Right kidney (tissue), 9 donors: Measurements from ENCODE around the gene TXNDC15.
"Not testable (repeated sequence)": the region's sequence is repeated elsewhere in the genome, so short reads cannot be mapped to it uniquely, and the experiment has no call there.

ENCODE experiments used
- DNase-seq: peaks from one replicate; pipeline ENCODE4 v3.0.0-alpha.2; 2016
- long read RNA-seq, 8 donors: transcript quantifications; one replicate each; lab custom pipeline, GENCODE V29; 2026

The TXNDC15 gene
- long read RNA-seq, donor 1, transcript TXNDC15-201 (5 exons, 3,548 nt): major isoform, 17 of 36 reads
- long read RNA-seq, donor 1, partial matches to known transcripts: 18 of 36 reads
- long read RNA-seq, donor 1, other reads (novel, unspliced or antisense): 0 of 36 reads
- long read RNA-seq, donor 2, transcript TXNDC15-201 (5 exons, 3,548 nt): major isoform, 13 of 14 reads
- long read RNA-seq, donor 2, partial matches to known transcripts: 0 of 14 reads
- long read RNA-seq, donor 2, other reads (novel, unspliced or antisense): 0 of 14 reads
- long read RNA-seq, donor 3, transcript TXNDC15-201 (5 exons, 3,548 nt): major isoform, 11 of 24 reads
- long read RNA-seq, donor 3, partial matches to known transcripts: 9 of 24 reads
- long read RNA-seq, donor 3, other reads (novel, unspliced or antisense): 0 of 24 reads
- long read RNA-seq, donor 4, transcript TXNDC15-201 (5 exons, 3,548 nt): major isoform, 19 of 38 reads
- long read RNA-seq, donor 4, partial matches to known transcripts: 16 of 38 reads
- long read RNA-seq, donor 4, other reads (novel, unspliced or antisense): 0 of 38 reads
- long read RNA-seq, donor 5, transcript TXNDC15-201 (5 exons, 3,548 nt): major isoform, 11 of 24 reads
- long read RNA-seq, donor 5, partial matches to known transcripts: 10 of 24 reads
- long read RNA-seq, donor 5, other reads (novel, unspliced or antisense): 0 of 24 reads
- long read RNA-seq, donor 6, transcript TXNDC15-201 (5 exons, 3,548 nt): major isoform, 19 of 45 reads
- long read RNA-seq, donor 6, partial matches to known transcripts: 23 of 45 reads
- long read RNA-seq, donor 6, other reads (novel, unspliced or antisense): 0 of 45 reads
- long read RNA-seq, donor 7, transcript TXNDC15-201 (5 exons, 3,548 nt): major isoform, 23 of 46 reads
- long read RNA-seq, donor 7, partial matches to known transcripts: 22 of 46 reads
- long read RNA-seq, donor 7, other reads (novel, unspliced or antisense): 0 of 46 reads
- long read RNA-seq, donor 8, transcript TXNDC15-201 (5 exons, 3,548 nt): major isoform, 16 of 28 reads
- long read RNA-seq, donor 8, partial matches to known transcripts: 10 of 28 reads
- long read RNA-seq, donor 8, other reads (novel, unspliced or antisense): 0 of 28 reads

DNA sequence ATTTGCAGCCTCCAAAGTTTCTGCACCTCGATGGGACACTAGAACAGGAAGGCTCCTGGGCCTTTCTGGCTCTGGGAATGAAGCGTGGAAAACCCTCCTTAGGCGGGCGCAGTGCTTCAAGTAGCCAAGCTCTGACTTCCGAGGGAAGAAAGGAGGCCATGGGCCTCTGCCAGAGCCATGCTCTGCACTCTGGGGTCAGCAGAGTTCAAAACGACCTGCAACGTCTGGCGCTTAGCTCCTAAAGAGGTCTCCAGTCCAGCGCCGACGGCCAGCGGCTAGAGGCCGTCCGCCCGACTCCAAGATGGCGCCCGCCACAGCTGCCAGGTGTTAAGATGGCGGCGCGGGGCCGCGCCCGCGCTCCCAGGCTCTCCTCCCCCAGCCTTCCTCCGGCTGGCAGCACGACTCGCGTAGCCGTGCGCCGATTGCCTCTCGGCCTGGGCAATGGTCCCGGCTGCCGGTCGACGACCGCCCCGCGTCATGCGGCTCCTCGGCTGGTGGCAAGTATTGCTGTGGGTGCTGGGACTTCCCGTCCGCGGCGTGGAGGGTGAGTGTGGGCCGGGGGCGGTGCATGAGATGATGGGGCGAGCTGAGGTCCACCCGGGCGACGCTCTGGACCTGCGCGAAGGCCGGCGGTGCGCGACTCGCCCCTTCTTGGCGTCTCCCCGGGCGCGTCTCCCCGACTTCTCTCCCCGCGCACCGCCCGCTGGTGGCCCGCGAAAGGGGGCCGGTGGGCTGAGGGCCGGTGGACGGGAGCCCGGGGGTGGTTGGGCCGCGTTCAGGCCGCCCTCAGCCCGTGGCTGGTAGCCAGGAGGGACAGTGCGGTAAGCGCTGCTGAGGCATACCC is at the start of gene TXNDC15:
Gene TXNDC15, plus strand, starts transcription at position 385 of the 844 bp plus-strand sequence. Its CDS starts 57 bp downstream, at position 442.
- DNase-seq: peak; percentile 98

GRCh38 chr5:134824681-134825080 is 49.5 kb upstream of the TXNDC15 start:
- no peak for DNase-seq

GRCh38 chr5:134825212-134825611 is 49.0 kb upstream of the TXNDC15 start:
- no peak for DNase-seq

GRCh38 chr5:134833340-134834032 is 40.7 kb upstream of the TXNDC15 start:
- no peak for DNase-seq

DNA sequence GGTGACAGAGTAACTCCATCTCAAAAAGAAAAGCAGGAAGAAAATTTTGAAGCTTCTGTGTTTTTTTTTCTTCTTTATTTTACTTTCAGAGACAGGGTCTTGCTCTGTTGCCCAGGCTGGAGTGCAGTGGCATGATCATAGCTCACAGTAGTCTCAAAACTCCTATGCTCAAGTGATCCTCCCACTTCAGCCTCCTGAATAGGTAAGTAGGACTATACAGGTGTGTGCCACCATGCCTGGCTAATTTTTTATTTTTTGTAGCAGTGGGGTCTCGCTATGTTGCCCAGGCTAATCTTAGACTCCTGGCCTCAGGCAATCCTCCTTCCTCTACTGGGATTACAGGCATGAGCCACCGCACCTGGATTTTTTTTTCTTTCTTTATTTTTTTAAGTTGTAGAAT is 38.5 kb upstream of the TXNDC15 start:
- DNase-seq: no peak

DNA sequence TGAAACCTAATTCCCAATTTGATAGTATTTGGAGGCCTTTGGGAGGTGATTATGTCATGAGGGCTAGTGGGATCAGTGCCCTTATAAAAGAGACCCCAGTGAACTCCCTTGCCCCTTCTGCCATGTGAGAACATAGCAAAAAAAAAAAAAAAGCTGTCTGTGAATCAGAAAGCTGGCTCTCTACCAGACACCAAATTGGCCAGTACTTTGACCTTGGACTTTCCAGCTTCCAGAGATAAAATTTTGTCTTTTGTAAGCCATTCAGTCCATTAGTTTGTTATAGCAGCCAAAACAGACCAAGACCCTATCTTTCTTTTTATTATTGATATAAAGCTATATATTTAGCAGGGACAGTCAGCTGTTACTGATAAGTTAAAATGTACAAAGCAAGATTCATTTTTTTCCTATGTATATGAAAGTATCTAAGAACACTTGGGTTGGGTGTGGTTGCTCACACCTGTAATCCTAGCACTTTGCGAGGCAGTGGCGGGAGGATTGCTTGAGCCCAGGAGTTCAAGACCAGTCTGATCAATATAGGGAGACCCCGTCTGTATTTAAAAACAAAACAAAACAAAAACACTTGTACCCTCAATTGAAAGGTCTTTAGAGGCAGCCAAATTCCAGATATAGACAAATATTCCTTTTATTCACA is 36.5 kb upstream of the TXNDC15 start:
- DNase-seq: no peak

GRCh38 chr5:134838361-134838760 is 35.8 kb upstream of the TXNDC15 start:
- DNase-seq: not testable (repeated sequence)

DNA sequence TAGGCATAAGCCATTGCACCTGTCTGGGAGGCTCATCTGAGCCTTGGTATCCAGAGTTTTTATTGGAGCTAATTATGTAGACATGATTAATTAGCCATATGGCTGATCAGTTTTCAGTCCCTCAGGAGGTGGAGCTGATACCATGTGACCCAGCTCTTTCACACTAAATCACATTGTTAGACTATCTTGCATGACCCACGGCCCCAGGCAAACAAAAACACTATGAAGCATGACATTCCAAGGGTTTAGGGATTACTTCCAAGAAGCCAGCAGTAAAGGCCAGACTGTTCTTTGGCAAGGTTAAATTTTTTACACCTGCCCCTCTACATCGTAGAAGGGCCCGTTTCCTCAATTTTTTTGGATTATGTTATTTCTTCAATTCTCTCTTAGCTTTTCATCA is 33.4 kb upstream of the TXNDC15 start:
- no peak for DNase-seq

DNA sequence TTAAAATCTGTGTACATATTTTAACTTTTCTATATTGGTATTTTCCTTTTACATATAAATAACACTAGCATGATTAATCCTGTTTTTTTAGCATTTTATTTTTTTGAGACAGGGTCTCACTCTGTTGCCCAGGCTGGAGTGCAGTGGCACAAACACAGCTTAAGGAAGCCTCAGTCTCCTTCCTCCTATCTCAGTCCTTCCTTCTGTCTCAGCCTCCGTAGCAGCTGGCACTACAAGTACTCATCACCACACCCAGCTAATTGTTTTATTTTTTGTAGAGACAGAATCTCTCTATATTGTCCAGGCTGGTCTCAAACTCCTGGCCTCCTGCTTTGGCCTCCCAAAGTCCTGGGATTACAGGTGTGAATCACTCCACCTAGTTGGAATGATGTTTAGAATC is 29.9 kb upstream of the TXNDC15 start:
- no peak for DNase-seq

DNA sequence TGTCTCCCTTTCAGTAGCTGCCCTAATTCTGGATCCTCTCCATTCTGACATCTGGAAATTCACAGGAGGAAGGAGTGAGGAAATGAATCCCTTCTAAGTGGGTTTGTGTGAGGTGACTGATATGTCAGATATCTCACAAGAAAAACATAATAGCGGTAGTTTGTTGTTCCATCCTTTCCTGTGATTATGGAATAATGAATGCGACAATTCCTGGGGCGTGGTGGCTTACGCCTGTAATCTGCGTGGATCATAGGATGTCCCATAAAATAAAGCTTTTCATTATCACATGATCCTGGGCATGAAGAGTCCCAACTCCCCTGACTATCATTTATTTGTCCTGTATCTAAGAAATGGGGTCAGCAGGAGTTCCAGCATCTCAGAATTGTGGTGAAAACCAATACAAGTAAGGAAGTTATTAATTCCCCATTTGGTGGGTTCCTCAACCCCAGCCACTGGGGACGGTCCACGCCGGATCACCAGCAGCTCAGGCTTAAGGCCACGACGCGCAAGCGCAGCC is 28.8 kb upstream of the TXNDC15 start:
- DNase-seq: peak; percentile 13

- peak; percentile 98 for DNase-seq
Observed at GRCh38 chr5:134845852-134846640, 28.1 kb upstream of the TXNDC15 start, which contains the start of gene C5orf24. Gene C5orf24, plus strand, starts transcription at chr5:134845968. Its CDS starts 8,933 bp downstream, at chr5:134854901.

- DNase-seq: no peak
Observed at GRCh38 chr5:134846641-134846960, 27.6 kb upstream of the TXNDC15 start.

GRCh38 chr5:134849434-134849933 is 24.7 kb upstream of the TXNDC15 start:
- not testable (repeated sequence) for DNase-seq

DNA sequence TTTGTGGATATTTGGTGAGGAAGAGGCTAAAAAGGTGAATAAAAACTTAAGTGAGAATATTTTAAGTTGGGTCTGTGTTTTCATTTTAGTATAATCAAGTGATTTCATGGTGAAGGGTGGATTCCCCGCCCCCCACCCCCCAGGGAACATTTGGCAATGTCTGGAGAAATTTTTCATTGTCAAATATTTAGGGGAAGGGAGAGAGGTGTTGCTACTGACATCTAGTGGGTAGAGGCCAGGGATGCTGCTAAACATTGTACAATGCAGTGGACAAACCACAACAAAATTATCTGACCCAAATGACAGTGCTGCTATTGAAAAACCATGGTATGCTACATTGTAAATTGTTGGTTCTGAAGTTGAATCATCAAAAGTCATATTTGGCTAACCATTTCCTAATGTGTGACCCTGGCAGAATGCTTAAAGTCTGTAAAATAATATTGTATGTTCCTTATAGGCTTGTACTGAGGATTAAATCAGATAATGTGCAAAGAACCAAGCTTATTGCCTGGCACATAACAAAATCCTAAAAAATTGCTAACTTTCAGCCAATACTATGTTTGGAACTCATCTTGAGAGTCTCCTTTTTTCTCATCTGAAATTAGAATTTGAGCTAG is 22.8 kb upstream of the TXNDC15 start:
- DNase-seq: no peak

DNA sequence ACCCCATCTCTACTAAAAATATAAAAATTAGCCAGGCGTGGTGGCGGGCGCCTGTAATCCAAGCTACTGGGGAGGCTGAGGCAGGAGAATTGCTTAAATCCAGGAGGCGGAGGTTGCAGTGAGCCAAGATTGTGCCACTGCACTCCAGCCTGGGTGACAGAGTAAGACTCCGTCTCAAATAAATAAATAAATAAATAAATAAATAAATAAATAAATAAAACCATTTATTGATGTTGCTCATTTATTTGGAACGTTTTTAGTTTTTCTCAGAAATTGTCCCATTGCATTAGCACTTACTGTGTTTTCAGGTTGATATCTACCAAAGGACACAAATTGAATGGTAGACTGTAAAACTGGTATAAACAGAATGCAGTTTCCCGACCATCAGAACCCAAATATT is 17.7 kb upstream of the TXNDC15 start:
- DNase-seq: not testable (repeated sequence)

GRCh38 chr5:134857401-134857800 is 16.8 kb upstream of the TXNDC15 start:
- DNase-seq: no peak

DNA sequence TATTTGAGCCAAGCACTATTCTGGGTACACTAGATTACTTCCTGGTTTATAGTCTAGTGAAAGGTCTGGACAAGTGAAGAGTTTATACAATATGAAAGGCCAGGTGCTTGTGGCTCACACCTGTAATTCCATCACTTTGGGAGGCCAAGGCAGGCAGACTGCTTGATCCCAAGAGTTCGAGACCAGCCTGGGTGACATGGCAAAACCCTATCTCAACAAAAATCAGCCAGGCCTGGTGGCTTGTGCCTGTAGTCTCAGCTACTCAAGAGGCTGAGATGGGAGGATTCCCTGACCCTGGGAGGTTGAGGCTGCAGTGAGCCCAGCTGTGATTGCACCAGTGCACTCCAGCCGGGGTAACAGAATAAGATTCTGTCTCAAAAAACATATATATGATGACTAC is 9.5 kb upstream of the TXNDC15 start:
- no peak for DNase-seq

DNA sequence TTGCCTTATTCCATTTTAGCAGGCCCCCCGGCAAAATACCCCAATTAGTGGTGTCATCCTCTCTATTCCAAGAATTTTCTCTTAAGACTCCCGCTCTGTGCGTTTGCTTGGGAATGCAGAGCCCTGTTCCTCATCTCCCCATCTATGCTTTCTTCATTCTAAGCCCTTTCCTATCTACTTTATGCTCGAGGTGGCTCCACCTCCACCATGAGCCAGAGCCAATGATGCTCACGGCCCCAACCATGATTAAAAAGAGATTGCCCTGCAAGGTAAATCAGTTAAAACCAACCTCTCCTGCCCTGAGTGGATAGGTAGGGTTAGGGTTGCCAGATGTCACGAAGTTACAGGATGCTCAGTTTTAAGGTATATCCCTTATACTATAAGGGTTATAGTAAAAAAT is 677 bp upstream of the TXNDC15 start:
- DNase-seq: no peak
